WERI-Rb-1 (cell line): ENCODE measurements around the gene SPOCK1.

Source experiments
- DNase-seq: peaks from one replicate; pipeline ENCODE4 v3.0.0-alpha.2; 2020
- H3K27ac ChIP-seq: fragments of 250-450 bp; sonication (Bioruptor Pico); 2 replicates; pipeline ENCODE4 v1.5.1; 2020; ENCODE audit warnings: mild to moderate bottlenecking, moderate library complexity
- H3K27me3 ChIP-seq: fragments of 250-450 bp; sonication (Bioruptor Pico); 2 replicates; pipeline ENCODE4 v1.5.1; 2021; ENCODE audit warnings: mild to moderate bottlenecking, low read depth, moderate library complexity; ENCODE audit not compliant: insufficient read depth, severe bottlenecking
- H3K36me3 ChIP-seq: fragments of 250-450 bp; sonication (Bioruptor Pico); 2 replicates; pipeline ENCODE4 v1.5.1; 2020; ENCODE audit warnings: mild to moderate bottlenecking, moderate library complexity
- H3K4me3 ChIP-seq: 2 replicates; pipeline ENCODE4 v1.5.1; 2011; ENCODE audit warnings: low read depth, mild to moderate bottlenecking, control low read depth, low read length
- H3K9me3 ChIP-seq: fragments of 250-450 bp; sonication (Bioruptor Pico); 2 replicates; pipeline ENCODE4 v1.5.1; 2021; ENCODE audit warnings: mild to moderate bottlenecking, moderate library complexity; ENCODE audit not compliant: severe bottlenecking
- CTCF ChIP-seq: IDR thresholded peaks from 2 replicates; pipeline ENCODE4 v1.5.1; 2011; ENCODE audit warnings: low read depth, mild to moderate bottlenecking, control low read depth, inconsistent platforms, low read length

SPOCK1 gene

DNA sequence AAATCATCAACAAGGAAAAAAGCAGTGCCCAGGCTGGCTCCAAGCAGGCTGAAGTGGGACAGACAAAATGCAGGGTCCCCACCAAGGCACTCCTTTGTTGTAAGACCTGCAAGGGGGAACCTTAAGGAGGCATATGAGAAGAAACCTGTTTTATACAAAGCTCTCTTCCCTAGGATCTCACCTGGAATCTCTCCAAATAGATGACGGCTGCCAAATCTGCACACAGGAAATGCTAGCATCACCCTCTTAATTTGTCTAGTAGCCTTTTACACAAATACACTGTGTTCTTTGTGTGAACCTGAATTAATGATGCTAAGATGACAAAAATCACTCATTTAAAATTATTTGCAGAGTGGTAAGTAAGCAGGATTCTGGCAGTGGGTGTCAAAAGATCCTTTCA lies 280.2 kb downstream of the SPOCK1 start:
- Histone ChIP-seq H3K27ac (no peak overlapping the region), H3K36me3 (no peaks in the 10 kb centered on the region), H3K27me3 (no peaks in the 10 kb centered on the region), H3K4me3 (no peak overlapping the region), H3K9me3 (no peaks in the 10 kb centered on the region)
- TF ChIP-seq CTCF, result no peak
- no peak for DNase-seq

DNA sequence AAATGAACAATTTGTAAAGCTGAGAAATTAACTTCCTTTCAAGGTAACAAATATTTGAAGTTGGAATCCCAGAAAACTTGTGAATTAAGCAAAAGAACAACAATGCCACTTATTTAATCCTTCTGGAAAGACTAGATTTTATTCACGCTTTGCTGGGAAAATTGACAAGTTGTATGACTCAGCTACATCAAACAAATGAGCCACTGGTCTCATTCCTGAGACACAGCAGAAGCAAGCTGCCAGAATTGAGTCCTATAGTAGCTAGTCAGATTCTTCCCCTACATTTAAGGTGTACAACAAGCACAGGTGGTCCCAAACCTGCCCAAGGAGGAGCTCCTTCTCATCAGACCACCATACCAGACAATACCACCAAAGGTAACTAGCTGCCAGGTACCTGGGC lies 280.7 kb downstream of the SPOCK1 start:
- no peak for DNase-seq
- Histone ChIP-seq H3K4me3 (no peak overlapping the region), H3K27me3 (no peaks in the 10 kb centered on the region), H3K27ac (no peak overlapping the region), H3K36me3 (no peaks in the 10 kb centered on the region), H3K9me3 (no peaks in the 10 kb centered on the region)
- no peak for TF ChIP-seq CTCF

- Histone ChIP-seq H3K4me3 (no peak overlapping the region), H3K27ac (no peak overlapping the region), H3K36me3 (no peaks in the 10 kb centered on the region), H3K9me3 (no peaks in the 10 kb centered on the region), H3K27me3 (no peaks in the 10 kb centered on the region)
- no peak for TF ChIP-seq CTCF
- DNase-seq, result no peak
These were observed 281.4 kb downstream of the SPOCK1 start for GRCh38 chr5:137217599-137218200.

- no peaks in the 10 kb centered on the region for H3K36me3 ChIP-seq
- no peaks in the 10 kb centered on the region for H3K9me3 ChIP-seq
- no peaks in the 10 kb centered on the region for H3K27me3 ChIP-seq
- TF ChIP-seq CTCF, result no peak
- DNase-seq, result no peak
- H3K4me3 ChIP-seq, result no peak overlapping the region
- H3K27ac ChIP-seq, result no peak overlapping the region
These were observed 282.0 kb downstream of the SPOCK1 start for GRCh38 chr5:137216976-137217598.

DNA sequence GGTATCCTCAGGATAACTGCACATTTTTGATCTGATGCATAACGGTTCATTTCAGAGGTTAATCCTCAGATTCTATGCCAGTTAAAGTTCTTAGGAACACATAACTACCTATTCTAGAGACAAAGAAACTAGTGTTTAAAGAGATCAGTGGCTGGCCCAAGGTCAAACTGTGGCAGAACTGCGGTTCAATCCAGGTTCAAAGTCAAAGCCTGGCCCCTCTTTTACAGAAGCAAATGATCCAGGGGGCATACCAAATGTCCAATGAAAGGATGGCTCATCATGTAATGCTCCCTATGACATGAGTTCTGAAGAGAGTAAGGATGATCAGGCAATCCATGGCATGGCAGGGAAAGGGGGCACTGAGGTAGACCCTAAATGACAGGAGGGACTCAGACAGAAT lies 283.3 kb downstream of the SPOCK1 start:
- Histone ChIP-seq H3K4me3 (no peak overlapping the region), H3K36me3 (no peaks in the 10 kb centered on the region), H3K27me3 (no peaks in the 10 kb centered on the region), H3K9me3 (no peaks in the 10 kb centered on the region), H3K27ac (no peak overlapping the region)
- DNase-seq, result no peak
- no peak for TF ChIP-seq CTCF

GRCh38 chr5:137215261-137215660 lies 283.9 kb downstream of the SPOCK1 start:
- Histone ChIP-seq H3K4me3 (no peak overlapping the region), H3K27me3 (no peaks in the 10 kb centered on the region), H3K27ac (no peak overlapping the region), H3K36me3 (no peaks in the 10 kb centered on the region), H3K9me3 (no peaks in the 10 kb centered on the region)
- no peak for DNase-seq
- no peak for TF ChIP-seq CTCF
